CD4-positive, alpha-beta T cell (primary cell): ENCODE data around the gene MYH14. TPM values are rescaled to one million over a fixed set of nuclear protein-coding genes. Genes with fewer than 3 reads are reported as not detected.

Source experiments
- ATAC-seq: fragments of 200-7000 bp; cut with Tn5 transposase; one replicate; pipeline ENCODE4 v1.10.0; 2022; ENCODE audit warnings: mild to moderate bottlenecking; ENCODE audit not compliant: poor library complexity
- CTCF ChIA-PET: fragments of 350-600 bp; sonication (Branson Sonifier 250); formaldehyde crosslinking; loops from one replicate; lab custom pipeline; 2021; ENCODE audit warnings: antibody characterized with exemption, inconsistent platforms; lab: Charles Lee
- POLR2A ChIA-PET: fragments of 350-600 bp; sonication (Branson Sonifier 250); formaldehyde crosslinking; loops from one replicate; lab custom pipeline; 2021; ENCODE audit warnings: antibody characterized with exemption, inconsistent platforms; lab: Charles Lee
- DNase-seq, 14 experiments: peaks; one replicate each; pipeline ENCODE4 v3.0.0-alpha.2; 2013 to 2020; ENCODE audit warnings: mixed read lengths in 2 of 14
- H3K27ac ChIP-seq, 2 donors: one replicate each; pipeline versions ENCODE4 v1.5.1 to v1.7.0; 2013; ENCODE audit warnings: low read length in 2 of 2, low read depth in 1 of 2, mild to moderate bottlenecking in 1 of 2
- H3K27me3 ChIP-seq, 2 experiments: 1 replicate in 1 of 2; 2 replicates in 1 of 2; pipeline versions ENCODE4 v1.6.1 to v1.7.0; 2013; ENCODE audit warnings: low read length in 2 of 2, control low read depth in 1 of 2, mild to moderate bottlenecking in 1 of 2, moderate library complexity in 1 of 2; ENCODE audit not compliant: insufficient read depth in 2 of 2, control insufficient read depth in 1 of 2
- H3K36me3 ChIP-seq: one replicate; pipeline ENCODE4 v1.6.1; 2013; ENCODE audit warnings: low read length, control low read depth; ENCODE audit not compliant: insufficient read depth
- H3K4me1 ChIP-seq: one replicate; pipeline ENCODE4 v1.6.1; 2013; ENCODE audit warnings: low read length, control low read depth; ENCODE audit not compliant: insufficient read depth
- H3K4me3 ChIP-seq: one replicate; pipeline ENCODE4 v1.5.1; 2013; ENCODE audit warnings: mild to moderate bottlenecking, low read length, moderate library complexity
- H3K9me3 ChIP-seq, 2 experiments: 1 replicate in 1 of 2; 2 replicates in 1 of 2; pipeline versions ENCODE4 v1.6.1 to v1.7.0; 2013; ENCODE audit warnings: low read length in 2 of 2, mild to moderate bottlenecking in 2 of 2, control low read depth in 1 of 2, moderate library complexity in 1 of 2; ENCODE audit not compliant: control insufficient read depth in 1 of 2, insufficient read depth in 1 of 2
- H3K27ac Mint-ChIP-seq: one replicate; pipeline ENCODE4 v1.8.0; 2020; ENCODE audit warnings: mixed read lengths
- H3K27me3 Mint-ChIP-seq: one replicate; pipeline ENCODE4 v1.8.0; 2021; ENCODE audit warnings: mixed read lengths
- H3K36me3 Mint-ChIP-seq: one replicate; pipeline ENCODE4 v1.8.0; 2021; ENCODE audit warnings: low read depth, mixed read lengths
- H3K4me1 Mint-ChIP-seq: one replicate; pipeline ENCODE4 v1.8.0; 2021; ENCODE audit warnings: low read depth, mixed read lengths
- H3K4me3 Mint-ChIP-seq: one replicate; pipeline ENCODE4 v1.8.0; 2020; ENCODE audit warnings: mild to moderate bottlenecking, mixed read lengths
- H3K9me3 Mint-ChIP-seq: one replicate; pipeline ENCODE4 v1.8.0; 2020; ENCODE audit warnings: mixed read lengths
- CTCF ChIP-seq: fragments of 200-600 bp; IDR thresholded peaks from one replicate; pipeline ENCODE4 v1.8.0; 2022; ENCODE audit warnings: antibody characterized with exemption, mild to moderate bottlenecking
- intact Hi-C, 2 experiments: fragments of 100-400 bp; cut with DNase I in 1 of 2; cut with micrococcal nuclease in 1 of 2; formaldehyde crosslinking; loops; one replicate each; pipeline versions ENCODE4 v1.15.1 to v1.9.0; 2023 to 2025; cut with DNase I, micrococcal nuclease
- total RNA-seq, 174 experiments: library from RNA in 2 of 174; stranded (reverse) in 2 of 174; gene quantifications; one replicate each; pipeline ENCODE4 v1.2.3 and lab custom pipeline; 2021 to 2026

MYH14 gene
- total RNA-seq, 2 experiments from 2014 or later: not detected

GRCh38 chr19:50197348-50197747 is 6.1 kb upstream of the MYH14 start:
- no peaks in the 10 kb centered on the region for H3K36me3 Mint-ChIP-seq
- ATAC-seq: no peak

GRCh38 chr19:50198431-50199258 is 4.8 kb upstream of the MYH14 start:
- H3K4me3 ChIP-seq: no peak overlapping the region
- ATAC-seq (no peak), DNase-seq (no peak)
- H3K27ac ChIP-seq: no peak overlapping the region
- H3K27me3 ChIP-seq: peaks cover 32 to 39% of the 10 kb centered on the region in 2 experiments
- H3K4me1 Mint-ChIP-seq: no peaks in the 10 kb centered on the region
- ChIA-PET CTCF (no interaction called here), POLR2A (no interaction called here)
- no peak overlapping the region for H3K27ac Mint-ChIP-seq
- intact Hi-C loops: no loop called here
- H3K36me3 ChIP-seq: no peaks in the 10 kb centered on the region
- H3K36me3 Mint-ChIP-seq: no peaks in the 10 kb centered on the region
- H3K9me3 ChIP-seq: peaks cover 0 to 12% of the 10 kb centered on the region in 2 experiments
- peaks cover 57% of the 10 kb centered on the region for H3K27me3 Mint-ChIP-seq
- no peaks in the 10 kb centered on the region for H3K9me3 Mint-ChIP-seq
- no peak for TF ChIP-seq CTCF
- H3K4me1 ChIP-seq: peaks cover 2% of the 10 kb centered on the region
- H3K4me3 Mint-ChIP-seq: no peak overlapping the region

More at GRCh38 chr19:50197348-50197747, 6.1 kb upstream of the MYH14 start:
- no peaks in the 10 kb centered on the region for H3K4me1 ChIP-seq
- DNase-seq: no peak
- H3K27ac Mint-ChIP-seq: no peak overlapping the region
- TF ChIP-seq CTCF: no peak
- H3K27me3 ChIP-seq: peaks cover 24 to 26% of the 10 kb centered on the region in 2 experiments
- no peaks in the 10 kb centered on the region for H3K4me1 Mint-ChIP-seq
- peaks cover 60% of the 10 kb centered on the region for H3K27me3 Mint-ChIP-seq
- ChIA-PET POLR2A (no interaction called here), CTCF (no interaction called here)
- H3K4me3 ChIP-seq: no peak overlapping the region
- H3K36me3 ChIP-seq: no peaks in the 10 kb centered on the region
- intact Hi-C loops: no loop called here
- H3K27ac ChIP-seq: no peak overlapping the region
- no peaks in the 10 kb centered on the region for H3K9me3 Mint-ChIP-seq
- H3K4me3 Mint-ChIP-seq: no peak overlapping the region
- peaks cover 0 to 3% of the 10 kb centered on the region in 2 experiments for H3K9me3 ChIP-seq

GRCh38 chr19:50199259-50199555 is 4.2 kb upstream of the MYH14 start:
- H3K27me3 Mint-ChIP-seq: peaks cover 63% of the 10 kb centered on the region
- no peak for DNase-seq
- Histone ChIP-seq H3K27ac (no peak overlapping the region), H3K27me3 (peaks cover 37 to 44% of the 10 kb centered on the region in 2 experiments), H3K4me1 (peaks cover 5% of the 10 kb centered on the region), H3K36me3 (no peaks in the 10 kb centered on the region), H3K4me3 (no peak overlapping the region), H3K9me3 (peaks cover 0 to 14% of the 10 kb centered on the region in 2 experiments)
- no peaks in the 10 kb centered on the region for H3K9me3 Mint-ChIP-seq
- no peak overlapping the region for H3K27ac Mint-ChIP-seq
- no peak for TF ChIP-seq CTCF
- no peaks in the 10 kb centered on the region for H3K36me3 Mint-ChIP-seq
- POLR2A ChIA-PET: no interaction called here
- intact Hi-C loops: no loop called here
- CTCF ChIA-PET: no interaction called here
- no peak overlapping the region for H3K4me3 Mint-ChIP-seq
- no peak for ATAC-seq
- no peaks in the 10 kb centered on the region for H3K4me1 Mint-ChIP-seq
